C4-2B (cell line): ENCODE data around the gene ZNF79.
A peak's percentile ranks its signal among the peaks of the same experiment; 100 is the strongest.

ENCODE experiments used
- ZFX ChIP-seq: fragments of 450-650 bp; IDR thresholded peaks from 2 replicates; pipeline ENCODE4 v1.6.1; 2017
- TF ChIP-seq, protein P1 (sequence below): fragments of 450-650 bp; conservative IDR thresholded peaks from 2 replicates; pipeline ENCODE4 v1.5.1; 2017; ENCODE audit warnings: mild to moderate bottlenecking

DNA sequence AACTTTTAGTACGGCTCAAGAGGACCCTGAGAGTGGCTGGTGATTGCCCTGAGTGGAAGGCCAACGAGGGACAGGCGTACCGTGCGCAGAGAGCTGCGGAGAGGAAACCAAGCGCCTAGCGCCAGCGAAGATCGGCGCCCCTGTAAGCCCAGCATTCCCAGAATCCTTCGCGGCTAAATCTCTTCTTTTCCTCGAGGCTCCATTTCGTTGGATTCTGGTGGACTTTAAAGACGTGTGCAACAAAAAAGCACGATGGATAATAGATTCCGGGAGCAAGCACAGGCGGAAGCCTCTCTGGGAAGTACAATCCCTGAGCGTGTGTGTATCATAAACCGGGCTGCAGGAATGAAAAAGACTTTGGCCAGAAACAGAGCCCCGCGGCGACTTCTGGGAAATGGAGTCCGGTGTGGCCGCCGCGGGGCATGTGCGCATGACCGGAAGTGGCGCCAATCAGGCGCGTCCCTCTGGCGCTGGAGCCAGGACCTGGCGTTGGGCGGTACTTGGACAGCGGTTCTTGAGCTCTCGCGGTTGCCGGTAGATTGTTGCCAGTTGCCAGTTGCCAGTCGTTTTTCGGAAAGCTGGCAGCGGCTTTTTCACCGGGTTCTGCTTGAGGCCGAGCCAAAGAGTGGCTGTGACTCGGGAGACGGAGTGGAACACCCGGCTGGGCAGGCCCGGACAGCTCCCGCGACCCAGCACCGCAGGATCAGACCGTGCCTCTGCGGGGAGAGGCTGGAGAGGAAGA lies at the start of gene ZNF79:
- TF ChIP-seq, protein P1, sequence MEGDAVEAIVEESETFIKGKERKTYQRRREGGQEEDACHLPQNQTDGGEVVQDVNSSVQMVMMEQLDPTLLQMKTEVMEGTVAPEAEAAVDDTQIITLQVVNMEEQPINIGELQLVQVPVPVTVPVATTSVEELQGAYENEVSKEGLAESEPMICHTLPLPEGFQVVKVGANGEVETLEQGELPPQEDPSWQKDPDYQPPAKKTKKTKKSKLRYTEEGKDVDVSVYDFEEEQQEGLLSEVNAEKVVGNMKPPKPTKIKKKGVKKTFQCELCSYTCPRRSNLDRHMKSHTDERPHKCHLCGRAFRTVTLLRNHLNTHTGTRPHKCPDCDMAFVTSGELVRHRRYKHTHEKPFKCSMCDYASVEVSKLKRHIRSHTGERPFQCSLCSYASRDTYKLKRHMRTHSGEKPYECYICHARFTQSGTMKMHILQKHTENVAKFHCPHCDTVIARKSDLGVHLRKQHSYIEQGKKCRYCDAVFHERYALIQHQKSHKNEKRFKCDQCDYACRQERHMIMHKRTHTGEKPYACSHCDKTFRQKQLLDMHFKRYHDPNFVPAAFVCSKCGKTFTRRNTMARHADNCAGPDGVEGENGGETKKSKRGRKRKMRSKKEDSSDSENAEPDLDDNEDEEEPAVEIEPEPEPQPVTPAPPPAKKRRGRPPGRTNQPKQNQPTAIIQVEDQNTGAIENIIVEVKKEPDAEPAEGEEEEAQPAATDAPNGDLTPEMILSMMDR, result no peak
- TF ChIP-seq ZFX, result peak; percentile 42; the same call in 1 of the 2 replicates
